Renal pelvis (tissue), 4 donors: ENCODE results near the gene ATG9A. TPM values are rescaled to one million over a fixed set of nuclear protein-coding genes. Genes with fewer than 3 reads are reported as not detected.
A peak's percentile ranks its signal among the peaks of the same experiment; 100 is the strongest.
"Not testable (repeated sequence)": the region's sequence is repeated elsewhere in the genome, so short reads cannot be mapped to it uniquely, and the experiment has no call there.

Source experiments
- DNase-seq: peaks from one replicate; pipeline ENCODE4 v3.0.0-alpha.2; 2013
- polyA plus RNA-seq, 3 donors: library from polyadenylated mRNA; unstranded; fragments of 120-200 nt; gene quantifications; one replicate each; pipeline ENCODE4 v1.2.1, GENCODE V29; 2013; ENCODE audit not compliant: insufficient read length in 3 of 3

The ATG9A gene
- polyA plus RNA-seq, 3 donors = 45.2 to 48.4 (median 46.3) TPM

DNA sequence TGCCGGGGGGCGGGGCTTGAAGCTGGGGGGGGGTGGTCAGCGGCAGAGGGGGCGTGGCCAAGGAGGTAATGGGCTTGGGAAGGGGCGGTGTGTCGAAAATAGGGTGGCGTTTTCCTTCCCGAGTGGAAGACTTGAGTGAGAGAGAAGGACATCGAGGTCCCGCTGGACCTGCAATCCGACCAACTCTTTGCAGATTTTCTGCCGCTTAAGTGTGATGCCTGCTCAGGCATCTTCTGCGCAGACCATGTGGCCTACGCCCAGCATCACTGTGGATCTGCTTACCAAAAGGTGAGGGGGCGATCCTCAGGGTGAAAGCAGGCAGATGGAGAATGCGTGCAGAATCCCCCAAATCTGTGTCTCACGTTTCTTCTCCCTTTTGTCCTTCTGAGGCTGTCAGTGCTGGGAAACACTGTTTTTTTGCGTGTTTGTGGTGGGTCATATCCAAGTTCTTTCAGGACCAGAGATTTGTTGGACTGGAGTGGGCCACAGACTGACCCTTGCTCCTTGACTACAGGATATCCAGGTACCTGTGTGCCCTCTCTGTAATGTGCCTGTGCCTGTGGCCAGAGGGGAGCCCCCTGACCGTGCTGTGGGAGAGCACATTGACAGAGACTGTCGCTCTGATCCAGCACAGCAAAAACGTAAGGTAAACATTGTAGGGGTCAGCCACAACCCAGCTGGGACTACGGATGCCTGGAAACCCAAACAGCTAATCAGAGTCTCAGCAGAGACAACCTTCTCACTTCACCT lies 22.1 kb downstream of the ATG9A start:
- DNase-seq = no peak

DNA sequence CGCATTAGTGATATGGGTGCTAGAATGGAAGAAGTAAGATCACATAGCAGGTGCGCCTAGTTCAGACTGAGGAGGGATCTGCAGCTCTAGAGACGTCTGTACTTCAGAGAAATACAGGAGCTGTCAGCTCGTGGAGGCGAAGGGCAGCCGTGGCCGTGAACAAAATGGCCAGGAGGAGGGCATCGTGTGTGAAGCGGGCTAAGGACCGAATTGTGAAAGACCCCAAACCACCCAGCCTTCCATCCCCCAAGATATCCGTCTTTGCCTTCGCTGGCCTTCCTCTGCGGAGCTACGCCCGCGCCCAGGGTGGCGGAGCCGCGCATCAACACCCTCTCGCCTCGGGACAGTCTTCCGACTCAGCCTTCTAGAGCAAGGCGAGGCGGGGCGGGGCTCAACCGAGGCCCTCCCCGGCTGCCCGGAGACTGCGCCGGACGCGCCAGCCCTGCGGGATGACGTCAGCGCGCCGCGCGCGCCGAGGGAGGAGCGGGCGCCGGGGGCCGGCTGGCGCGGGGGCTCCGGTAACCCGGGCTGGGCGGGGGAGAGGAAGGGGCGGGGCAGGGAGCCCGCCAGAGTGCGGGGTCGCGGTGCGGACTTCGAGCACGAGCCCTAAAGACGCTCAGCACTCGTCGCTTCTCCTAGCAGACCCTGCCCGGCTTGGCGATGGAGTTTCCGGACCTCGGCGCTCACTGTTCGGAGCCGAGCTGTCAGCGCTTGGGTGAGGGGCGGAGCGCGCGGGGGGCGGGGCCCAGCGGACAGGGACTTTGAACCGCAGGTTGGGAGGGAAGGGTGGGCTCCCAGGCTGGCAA lies 22.9 kb downstream of the ATG9A start, which contains the start of gene ZFAND2B:
TSS of gene ZFAND2B (plus strand) at position 455 of the 806 bp plus-strand sequence. CDS start at position 661, 206 bp downstream.
- peak; percentile 96 for DNase-seq

DNA sequence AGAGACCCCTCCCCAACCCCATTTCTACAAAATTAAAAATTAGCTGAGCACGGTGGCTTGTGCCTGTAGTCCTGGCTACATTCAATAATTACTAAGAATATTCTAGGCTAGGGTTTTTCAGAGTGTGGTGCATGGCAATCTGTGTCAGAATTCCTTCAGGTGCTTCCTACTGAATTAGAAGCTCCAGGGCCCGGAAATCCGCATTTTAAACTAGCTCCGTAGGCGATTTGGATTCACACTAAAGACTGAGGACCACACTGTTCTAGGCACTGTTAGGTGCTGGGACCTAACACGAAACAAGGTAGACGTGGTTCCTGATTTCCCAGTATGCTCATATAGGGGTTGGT lies 23.5 kb downstream of the ATG9A start:
- DNase-seq = no peak

DNA sequence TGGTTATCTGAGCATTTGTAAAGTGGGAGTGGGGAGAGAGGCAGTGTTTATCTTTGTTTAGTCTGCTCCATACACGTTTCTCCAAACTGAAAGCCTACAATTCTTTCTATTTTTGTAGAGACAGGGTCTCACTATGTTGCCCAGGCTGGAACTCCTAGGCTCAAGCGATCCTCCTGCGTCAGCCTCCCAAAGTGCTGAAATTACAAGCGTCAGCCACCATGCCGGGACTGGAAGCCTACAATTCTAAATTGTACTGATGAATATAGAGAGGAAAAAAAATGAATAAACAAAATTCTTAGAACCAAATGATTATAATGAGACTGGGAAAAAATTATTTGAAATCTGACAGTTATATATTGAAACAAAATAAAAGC lies 24.3 kb downstream of the ATG9A start:
- DNase-seq = no peak

DNA sequence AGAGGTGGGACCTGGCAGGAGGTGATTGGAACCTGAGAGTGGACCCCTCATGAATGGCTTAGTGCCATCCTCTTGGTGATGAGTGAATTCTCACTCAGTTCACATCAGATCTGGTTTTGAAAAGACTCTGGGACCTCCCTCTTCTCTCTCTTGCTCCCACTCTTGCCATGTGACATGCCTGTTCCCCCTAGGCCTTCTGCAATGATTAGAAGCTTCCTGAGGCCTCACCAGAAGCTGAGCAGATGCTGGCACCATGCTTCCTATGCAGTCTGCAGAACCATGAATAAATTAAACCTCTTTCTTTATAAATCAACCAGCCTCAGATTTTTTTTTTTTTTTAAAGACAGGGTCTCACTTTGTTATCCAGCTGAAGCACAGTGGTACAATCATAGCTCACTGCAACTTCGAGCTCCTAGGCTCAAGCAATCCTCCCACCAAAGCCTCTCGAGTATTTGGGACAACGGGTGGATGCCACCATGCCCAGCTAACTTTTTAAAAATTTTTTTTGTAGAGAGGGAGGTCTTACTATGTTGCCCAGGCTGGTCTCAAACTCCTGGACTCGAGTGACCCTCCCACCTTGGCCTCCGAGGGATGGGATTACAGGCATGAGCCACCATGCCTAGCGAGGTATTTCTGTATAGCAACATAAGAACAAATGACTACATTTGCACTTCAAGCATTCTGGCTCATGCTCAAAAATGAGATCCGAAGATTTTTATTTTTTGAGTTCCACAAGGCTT lies 24.8 kb downstream of the ATG9A start:
- DNase-seq = no peak

DNA sequence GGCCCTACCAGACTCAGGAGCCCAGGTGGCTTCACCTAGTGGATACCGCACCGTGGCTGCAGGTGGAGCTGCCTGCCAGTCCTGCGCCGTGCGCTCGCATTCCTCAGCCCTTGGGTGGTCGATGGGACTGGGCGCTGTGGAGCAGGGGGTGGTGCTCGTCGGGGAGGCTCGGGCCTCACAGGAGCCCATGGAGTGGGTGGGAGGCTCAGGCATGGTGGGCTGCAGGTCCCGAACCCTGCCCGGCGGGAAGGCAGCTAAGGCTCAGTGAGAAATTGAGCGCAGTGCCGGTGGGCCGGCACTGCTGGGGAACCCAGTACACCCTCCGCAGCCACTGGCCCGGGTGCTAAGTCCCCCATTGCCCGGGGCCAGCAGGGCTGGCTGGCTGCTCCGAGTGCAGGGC lies 28.1 kb downstream of the ATG9A start:
- DNase-seq = not testable (repeated sequence)

DNA sequence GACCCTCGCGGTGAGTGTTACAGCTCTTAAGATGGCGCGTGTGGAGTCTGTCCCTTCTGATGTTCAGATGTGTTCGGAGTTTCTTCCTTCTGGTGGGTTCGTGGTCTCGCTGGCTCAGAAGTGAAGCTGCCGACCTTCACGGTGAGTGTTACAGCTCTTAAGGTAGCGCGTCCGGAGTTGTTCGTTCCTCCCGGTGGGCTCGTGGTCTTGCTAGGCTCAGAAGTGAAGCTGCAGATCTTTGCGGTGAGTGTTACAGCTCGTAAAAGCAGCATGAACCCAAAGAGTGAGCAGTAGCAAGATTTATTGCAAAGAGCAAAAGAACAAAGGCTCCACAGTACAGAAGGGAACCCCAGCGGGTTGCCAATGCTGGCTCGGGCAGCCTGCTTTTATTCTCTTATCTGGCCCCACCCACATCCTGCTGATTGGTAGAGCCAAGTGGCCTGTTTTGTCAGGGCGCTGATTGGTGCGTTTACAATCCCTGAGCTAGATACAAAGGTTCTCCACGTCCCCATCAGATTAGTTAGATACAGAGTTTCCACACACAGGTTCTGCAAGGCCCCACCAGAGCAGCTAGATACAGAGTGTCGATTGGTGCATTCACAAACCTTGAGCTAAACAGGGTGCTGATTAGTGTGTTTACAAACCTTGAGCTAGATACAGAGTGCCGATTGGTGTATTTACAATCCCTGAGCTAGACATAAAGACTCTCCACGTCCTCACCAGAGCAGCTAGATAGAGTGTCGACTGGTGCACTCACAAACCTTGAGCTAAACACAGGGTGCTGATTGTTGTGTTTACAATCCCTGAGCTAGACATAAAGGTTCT lies 28.7 kb downstream of the ATG9A start:
- not testable (repeated sequence) for DNase-seq

DNA sequence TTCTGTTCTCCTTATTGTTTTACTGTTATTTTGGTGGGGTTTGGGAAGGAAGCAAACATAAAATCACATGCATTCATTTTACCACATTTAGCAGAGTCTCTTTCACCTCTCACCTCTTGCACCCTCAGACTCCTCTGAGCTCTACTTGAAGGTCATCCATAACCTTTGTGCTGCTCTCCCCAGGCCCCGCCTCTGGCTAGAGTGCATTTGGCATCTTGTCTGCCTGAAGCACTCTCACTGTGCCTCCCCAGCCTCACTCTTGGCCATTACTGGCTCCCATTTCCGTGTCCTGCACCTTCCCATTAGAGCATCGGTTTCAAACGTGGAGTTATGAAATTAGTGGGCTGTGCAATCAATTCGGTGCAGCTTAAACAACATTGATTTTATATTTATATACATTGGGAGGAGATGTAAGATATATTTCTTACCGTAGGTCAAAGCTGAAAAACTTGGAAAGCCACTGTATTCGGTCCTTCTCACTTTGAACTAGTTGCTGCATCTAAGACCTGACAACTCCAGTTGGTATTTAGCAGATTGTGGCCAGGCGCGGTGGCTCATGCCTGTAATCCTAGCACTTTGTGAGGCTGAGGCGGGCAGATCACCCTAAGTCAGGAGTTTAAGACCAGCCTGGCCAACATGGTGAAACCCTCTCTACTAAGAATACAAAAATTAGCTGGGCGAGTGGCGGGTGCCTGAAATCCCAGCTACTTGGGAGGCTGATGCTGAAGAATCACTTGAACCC lies 29.8 kb downstream of the ATG9A start:
- no peak for DNase-seq

DNA sequence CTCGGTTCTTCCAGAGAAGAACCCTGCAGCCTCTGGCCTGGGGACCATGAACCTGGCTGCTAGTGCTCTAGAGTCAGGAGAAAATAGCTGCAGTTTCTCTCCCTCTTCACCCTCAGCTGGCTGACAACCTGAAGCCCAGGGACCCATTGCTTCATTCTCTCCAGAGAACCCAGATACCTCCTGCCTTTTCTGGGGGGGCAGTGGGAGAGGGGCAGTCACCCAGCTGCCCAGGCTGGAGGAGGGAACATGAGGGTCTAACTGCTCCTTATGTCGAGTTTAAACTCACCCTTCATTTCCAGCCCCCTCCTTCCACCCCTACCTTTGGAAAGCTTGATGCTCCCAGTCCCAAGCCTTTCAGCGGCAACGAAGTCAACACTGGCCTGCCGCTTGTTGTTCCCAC lies 30.5 kb downstream of the ATG9A start:
- no peak for DNase-seq

DNA sequence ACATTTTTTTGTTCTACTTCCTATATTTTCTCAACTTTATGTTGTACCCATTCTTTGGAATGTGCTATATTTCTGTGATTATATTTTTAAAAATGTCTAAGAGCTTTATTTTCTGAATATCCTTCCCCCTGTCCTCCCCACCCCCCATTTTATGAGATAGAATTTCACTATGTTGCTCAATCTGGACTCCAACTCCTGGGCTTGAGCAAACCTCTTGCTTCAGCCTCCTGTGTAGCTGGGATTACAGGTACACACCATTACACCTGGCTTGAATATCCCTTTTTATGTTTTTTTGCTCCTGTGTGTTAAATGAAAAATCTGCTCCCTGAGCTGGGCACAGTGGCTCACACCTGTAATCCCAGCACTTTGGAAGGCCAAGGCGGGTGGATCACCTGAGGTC lies 32.0 kb downstream of the ATG9A start:
- no peak for DNase-seq

DNA sequence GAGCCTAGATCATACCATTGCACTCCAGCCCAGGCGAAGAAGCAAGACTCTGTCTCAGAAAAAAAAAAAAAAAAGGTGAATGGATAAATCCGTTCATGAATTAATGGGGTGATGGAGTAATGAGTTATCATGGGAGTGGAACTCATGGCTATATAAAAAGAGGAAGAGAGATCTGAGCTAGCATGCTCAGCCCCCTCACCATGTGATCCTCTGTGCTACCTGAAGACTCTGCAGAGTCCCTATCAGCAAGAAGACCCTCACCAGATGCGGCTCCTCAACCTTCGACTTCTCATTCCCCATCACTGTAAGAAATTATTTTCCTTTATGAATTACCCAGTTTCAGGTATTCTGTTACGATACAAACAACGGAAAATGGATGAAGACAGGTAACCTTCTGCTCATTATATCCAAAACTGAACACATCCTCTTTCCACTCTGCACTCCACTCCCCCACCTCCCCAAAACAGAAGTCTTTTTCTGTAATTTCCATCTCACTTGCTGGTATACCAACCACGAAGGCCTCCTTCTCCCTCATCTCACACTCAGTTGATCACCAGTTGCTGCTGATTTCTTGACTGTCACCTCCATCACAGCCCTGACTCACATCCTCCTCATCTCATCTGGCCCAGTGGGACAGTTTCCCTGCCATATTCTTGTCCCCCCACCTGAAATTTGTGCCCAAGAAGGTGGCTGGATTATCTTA lies 42.5 kb downstream of the ATG9A start:
- DNase-seq = no peak

DNA sequence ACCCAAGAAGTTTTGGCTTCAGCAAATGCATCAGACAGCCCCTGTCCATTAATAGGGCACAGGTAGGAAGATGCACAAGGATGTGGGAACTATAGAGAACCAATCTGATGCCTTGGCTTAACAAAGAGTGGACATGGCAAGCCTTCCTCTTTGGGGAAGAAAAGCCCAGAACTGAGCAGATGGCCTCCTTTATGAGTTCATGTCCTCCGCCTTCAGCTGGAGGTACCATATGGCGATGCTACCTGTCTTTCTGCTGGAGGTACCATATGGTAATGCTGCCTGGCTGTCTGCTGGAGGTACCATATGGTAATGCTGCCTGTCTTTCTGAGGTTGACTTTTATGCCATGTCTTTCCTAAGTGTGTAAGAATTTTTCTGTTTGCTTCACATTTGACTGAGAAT lies 45.3 kb downstream of the ATG9A start:
- DNase-seq = no peak

DNA sequence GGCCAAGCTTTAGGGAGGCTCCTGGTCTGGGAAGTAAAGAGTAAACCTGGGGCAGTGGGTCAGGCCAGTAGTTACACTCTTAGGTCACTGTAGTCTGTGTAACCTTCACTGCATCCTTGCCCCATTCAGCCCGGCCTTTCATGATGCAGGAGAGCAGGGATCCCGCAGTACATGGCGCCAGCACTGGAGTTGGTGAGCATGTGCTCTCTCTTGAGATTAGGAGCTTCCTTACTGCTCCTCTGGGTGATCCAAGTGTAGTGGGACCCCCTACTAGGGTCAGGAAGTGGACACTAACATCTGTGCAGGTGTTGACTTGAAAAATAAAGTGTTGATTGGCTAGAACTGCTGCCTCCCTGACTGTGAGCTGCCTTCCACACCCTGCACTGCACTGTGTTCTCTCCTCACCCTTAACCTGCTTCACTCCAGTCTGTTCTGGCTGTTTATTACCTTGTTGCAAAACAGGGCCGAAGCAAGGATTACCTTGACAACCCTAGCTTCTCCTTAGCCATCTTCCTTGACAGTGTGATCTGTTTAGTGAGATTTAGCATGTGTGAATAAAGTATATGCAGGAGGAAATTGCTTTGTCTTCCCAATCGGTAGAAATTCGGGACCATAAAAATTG lies 46.2 kb downstream of the ATG9A start:
- no peak for DNase-seq

DNA sequence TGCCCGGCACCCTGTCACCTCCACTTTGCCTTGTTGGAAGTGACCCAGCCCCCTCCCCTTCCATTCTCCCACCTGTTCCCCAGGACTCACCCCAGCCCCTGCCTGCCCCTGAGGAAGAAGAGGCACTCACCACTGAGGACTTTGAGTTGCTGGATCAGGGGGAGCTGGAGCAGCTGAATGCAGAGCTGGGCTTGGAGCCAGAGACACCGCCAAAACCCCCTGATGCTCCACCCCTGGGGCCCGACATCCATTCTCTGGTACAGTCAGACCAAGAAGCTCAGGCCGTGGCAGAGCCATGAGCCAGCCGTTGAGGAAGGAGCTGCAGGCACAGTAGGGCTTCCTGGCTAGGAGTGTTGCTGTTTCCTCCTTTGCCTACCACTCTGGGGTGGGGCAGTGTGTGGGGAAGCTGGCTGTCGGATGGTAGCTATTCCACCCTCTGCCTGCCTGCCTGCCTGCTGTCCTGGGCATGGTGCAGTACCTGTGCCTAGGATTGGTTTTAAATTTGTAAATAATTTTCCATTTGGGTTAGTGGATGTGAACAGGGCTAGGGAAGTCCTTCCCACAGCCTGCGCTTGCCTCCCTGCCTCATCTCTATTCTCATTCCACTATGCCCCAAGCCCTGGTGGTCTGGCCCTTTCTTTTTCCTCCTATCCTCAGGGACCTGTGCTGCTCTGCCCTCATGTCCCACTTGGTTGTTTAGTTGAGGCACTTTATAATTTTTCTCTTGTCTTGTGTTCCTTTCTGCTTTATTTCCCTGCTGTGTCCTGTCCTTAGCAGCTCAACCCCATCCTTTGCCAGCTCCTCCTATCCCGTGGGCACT lies 46.9 kb downstream of the ATG9A start:
- DNase-seq = no peak

DNA sequence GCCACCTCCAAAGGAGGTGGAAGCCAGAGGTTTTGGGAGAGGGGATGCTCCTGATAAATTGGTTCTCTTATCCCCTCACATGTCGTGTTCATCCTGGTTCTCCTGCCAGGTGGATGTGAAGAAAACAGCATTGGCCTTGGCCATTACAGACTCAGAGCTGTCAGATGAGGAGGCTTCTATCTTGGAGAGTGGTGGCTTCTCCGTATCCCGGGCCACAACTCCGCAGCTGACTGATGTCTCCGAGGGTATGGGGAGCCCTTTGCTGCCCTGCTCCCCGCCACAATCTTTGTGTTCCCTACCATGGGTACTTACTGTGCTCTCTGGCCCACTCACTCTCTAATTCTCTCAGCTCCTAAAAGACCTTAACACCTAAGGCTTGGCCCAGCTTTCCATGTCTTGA lies 47.9 kb downstream of the ATG9A start:
- DNase-seq = no peak

DNA sequence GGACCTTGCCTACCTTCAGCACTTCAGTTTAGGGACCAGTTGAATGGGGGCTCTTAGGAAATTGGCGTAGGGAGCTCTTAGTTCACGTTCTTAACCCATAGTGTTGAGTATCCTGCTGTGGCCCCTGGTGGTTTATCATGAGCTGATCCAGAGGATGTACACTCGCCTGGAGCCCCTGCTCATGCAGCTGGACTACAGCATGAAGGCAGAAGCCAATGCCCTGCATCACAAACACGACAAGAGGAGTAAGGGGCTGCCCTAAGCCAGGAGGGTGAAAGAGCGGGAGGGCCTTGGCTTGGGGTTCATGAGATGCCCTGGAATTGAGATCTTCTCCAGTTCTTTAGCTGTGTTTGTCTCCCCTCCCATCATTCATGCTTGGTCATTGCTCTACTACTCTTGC lies 48.5 kb downstream of the ATG9A start:
- no peak for DNase-seq

DNA sequence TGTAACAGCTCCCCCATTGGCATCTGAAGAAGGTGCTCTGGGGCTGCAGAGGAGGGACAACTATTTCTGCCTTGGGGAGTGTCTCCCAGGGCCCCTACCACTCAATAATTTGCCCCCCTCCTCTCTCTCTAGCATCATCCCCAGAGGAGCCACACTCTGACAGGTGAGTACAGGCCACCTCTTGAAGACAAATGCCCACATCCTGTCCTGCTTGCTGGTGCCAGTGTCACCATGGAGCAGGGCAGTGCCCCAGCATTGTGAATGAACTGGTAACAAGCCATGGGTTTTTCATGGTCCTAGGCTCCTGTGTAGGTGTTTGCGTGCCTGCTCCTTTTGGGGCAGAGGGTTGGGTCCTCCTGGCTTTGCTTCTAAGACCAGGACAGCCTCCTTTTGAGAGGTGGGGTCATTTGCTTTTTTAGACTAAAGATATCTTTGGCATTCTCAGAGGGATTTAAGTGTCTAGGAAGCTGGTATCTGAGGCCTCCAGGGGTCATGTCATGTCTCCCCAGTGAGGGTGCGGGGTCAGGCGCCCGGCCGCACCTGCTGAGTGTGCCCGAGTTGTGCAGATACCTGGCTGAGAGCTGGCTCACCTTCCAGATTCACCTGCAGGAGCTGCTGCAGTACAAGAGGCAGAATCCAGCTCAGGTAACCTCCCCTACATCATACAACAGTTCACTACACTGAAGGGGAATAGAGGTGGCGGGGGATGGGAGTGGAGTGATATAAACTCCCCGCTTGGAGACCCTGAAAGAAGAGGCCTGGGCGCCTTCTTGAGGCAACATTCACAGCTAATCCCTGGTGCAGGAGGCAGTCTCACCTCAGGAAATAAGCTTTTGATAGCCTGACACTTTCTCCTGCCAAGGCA lies 49.6 kb downstream of the ATG9A start:
- no peak for DNase-seq
